GM23248 (cell line): ENCODE results near the gene SLIT3.

Experiments
- EZH2 ChIP-seq: fragments of 200-600 bp; sonication (generic); IDR thresholded peaks from 2 replicates; pipeline ENCODE4 v1.6.1; 2018; ENCODE audit warnings: antibody characterized with exemption, mild to moderate bottlenecking; ENCODE audit not compliant: insufficient read depth, poor library complexity, severe bottlenecking
- EZH2phosphoT487 ChIP-seq: fragments of 200-600 bp; sonication (generic); IDR thresholded peaks from 2 replicates; pipeline ENCODE4 v1.6.1; 2018; ENCODE audit warnings: antibody characterized with exemption, moderate library complexity, mild to moderate bottlenecking, low read depth; ENCODE audit not compliant: insufficient read depth

- TF ChIP-seq EZH2, result no peak
- TF ChIP-seq EZH2phosphoT487, result no peak
Observed at GRCh38 chr5:168950241-168950951, 350.5 kb downstream of the SLIT3 start.
